SHP77 (cell line): ENCODE data around the gene ZBTB32.
"Not testable (repeated sequence)": the region's sequence is repeated elsewhere in the genome, so short reads cannot be mapped to it uniquely, and the experiment has no call there.

Experiments
- DNase-seq, 2 experiments: peaks; one replicate each; lab custom pipeline; 2025; lab: John Stamatoyannopoulos, UW

ZBTB32 gene

GRCh38 chr19:35704218-35704617 lies at the start of gene ZBTB32:
Gene ZBTB32 (plus strand): TSS chr19:35704558. CDS start chr19:35714627, 10,069 bp downstream.
- DNase-seq: no peak

- not testable (repeated sequence) for DNase-seq
Measured at GRCh38 chr19:35654828-35655227, 49.5 kb upstream of the ZBTB32 start.

GRCh38 chr19:35655600-35655999 lies 48.8 kb upstream of the ZBTB32 start:
- no peak for DNase-seq

- DNase-seq: no peak
Measured at GRCh38 chr19:35656700-35657099, 47.7 kb upstream of the ZBTB32 start.

- DNase-seq: peak; percentile 7 to 16
Measured at GRCh38 chr19:35657904-35658700, 46.3 kb upstream of the ZBTB32 start.

GRCh38 chr19:35661995-35662340 lies 42.4 kb upstream of the ZBTB32 start:
- no peak for DNase-seq

- no peak for DNase-seq
Measured at GRCh38 chr19:35663981-35664380, 40.4 kb upstream of the ZBTB32 start.

GRCh38 chr19:35665157-35665556 lies 39.2 kb upstream of the ZBTB32 start:
- no peak for DNase-seq

- DNase-seq: no peak
Measured at GRCh38 chr19:35665604-35666003, 38.8 kb upstream of the ZBTB32 start.

GRCh38 chr19:35666251-35666913 lies 38.0 kb upstream of the ZBTB32 start, which contains the start of gene UPK1A:
Gene UPK1A (plus strand): TSS chr19:35666517. CDS start chr19:35666813, 296 bp downstream.
- no peak for DNase-seq

- DNase-seq: no peak
Measured at GRCh38 chr19:35669566-35669965, 34.8 kb upstream of the ZBTB32 start.

GRCh38 chr19:35669974-35670373 lies 34.4 kb upstream of the ZBTB32 start:
- DNase-seq: no peak

GRCh38 chr19:35670686-35671085 lies 33.7 kb upstream of the ZBTB32 start:
- no peak for DNase-seq

GRCh38 chr19:35671818-35672217 lies 32.5 kb upstream of the ZBTB32 start:
- DNase-seq: no peak

GRCh38 chr19:35673121-35673804 lies 31.1 kb upstream of the ZBTB32 start:
- DNase-seq: no peak

- DNase-seq: no peak
Measured at GRCh38 chr19:35675589-35676140, 28.7 kb upstream of the ZBTB32 start.

GRCh38 chr19:35689836-35690235 lies 14.5 kb upstream of the ZBTB32 start:
- DNase-seq: no peak

GRCh38 chr19:35691106-35691505 lies 13.3 kb upstream of the ZBTB32 start:
- not testable (repeated sequence) for DNase-seq

- DNase-seq: no peak
Measured at GRCh38 chr19:35692010-35692409, 12.3 kb upstream of the ZBTB32 start.

GRCh38 chr19:35693422-35693821 lies 10.9 kb upstream of the ZBTB32 start:
- DNase-seq: no peak

- DNase-seq: peak; percentile 69 to 85
Measured at GRCh38 chr19:35693835-35694599, 10.3 kb upstream of the ZBTB32 start.
